Measurements from ENCODE around the gene VAC14.

Gene VAC14

DNA sequence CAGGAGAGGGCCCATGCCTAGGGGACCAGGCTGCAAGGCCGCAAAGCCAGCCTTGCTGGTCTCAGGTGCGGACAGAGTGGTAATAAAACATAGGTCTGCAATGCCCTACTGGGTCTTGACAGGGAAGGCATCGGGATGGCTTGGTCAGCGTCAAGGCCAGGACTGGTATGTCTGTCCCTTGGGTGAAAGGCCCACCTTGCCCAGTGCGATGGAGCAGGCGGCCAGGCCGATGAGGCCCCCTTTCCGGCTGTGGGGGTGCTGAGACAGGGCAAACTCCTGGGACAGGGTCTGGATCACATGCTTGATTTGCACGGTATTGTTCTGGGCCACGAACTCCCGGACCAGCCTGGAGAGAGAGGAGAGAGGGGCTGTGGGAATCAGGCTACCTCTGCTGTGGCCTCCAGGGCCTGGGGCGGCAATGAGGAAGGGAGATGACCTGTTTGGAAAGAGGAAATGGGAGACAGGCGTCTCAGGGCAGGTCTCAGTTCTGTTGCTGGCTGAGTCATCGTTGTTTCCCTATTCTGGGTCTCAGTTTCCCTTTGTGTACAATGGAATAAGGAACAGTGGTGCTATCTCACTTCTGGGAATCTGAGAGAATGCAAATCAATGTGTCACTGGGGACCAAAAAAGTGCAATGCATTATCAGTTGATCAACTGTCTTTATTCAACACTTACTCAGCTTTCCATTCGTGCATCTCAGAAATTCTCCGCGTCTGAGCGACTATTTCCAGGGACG lies 14.8 kb downstream of the VAC14 start:
- no peak for DNase-seq

DNA sequence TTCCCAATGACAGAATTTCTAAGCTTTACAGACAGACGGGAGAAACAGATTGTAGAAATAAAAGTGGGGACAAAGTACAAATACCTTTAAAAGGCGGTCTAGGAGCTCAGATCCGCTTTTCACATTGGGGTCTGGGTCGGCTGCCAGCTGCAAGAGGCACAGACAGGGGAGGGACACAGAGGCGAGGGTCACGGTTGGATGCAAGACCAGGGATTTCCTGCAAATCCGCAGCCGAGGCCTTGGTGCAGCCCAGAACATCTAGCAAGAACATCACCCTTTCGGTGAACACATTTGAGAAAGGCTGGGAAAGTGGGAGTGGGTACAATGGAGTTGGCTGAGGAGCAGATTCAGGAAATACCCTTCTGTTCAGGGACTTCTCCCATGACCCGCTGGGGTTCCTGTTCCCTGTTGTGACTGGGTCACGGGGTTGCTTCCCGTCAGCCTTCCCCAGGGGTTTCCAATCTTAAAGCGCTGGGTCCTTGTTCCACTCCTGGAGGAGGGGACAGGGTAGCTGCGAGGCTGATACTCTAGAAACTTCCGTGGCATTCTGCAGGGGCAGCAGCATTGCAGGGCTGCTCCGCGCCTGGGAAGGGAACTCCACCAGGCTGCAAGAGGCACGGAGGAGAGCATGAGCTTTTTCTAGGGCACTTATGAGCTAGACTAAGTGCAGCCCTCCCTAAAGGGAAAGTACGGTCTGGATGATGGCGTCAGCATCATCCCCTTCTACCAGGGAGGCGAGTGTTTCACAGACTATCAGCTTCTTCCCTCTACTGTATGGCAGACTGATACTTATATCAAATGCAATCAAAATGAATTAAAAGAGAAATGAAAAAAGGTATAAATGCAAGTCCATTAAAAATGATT lies 16.0 kb downstream of the VAC14 start:
- no peak for DNase-seq

GRCh38 chr16:70782237-70782636 lies 18.7 kb downstream of the VAC14 start:
- DNase-seq, result no peak

DNA sequence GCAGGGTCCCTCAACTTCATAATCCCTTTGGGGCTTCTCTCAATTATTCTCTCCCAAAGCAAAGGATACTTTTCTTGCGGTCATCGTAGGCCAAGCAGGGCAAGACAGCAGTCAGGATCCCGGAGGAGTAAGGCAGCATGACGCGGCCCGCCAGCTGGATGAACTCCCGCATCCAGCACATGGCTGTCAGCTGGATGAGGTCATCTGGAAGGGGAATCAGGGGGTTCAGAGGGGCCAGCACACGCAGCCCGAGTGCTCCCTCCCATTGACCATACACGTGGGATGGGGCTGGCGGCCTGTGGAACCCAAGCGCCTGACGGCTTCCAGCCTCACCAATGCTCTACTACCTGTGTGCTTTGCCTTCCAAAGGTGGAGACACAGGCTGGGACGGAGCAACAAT lies 19.2 kb downstream of the VAC14 start:
- no peak for DNase-seq

- DNase-seq, result no peak
Measured at GRCh38 chr16:70780546-70780945, 20.4 kb downstream of the VAC14 start.

GRCh38 chr16:70779361-70779760 lies 21.6 kb downstream of the VAC14 start:
- DNase-seq, result no peak

GRCh38 chr16:70778901-70779309 lies 22.1 kb downstream of the VAC14 start:
- peak; percentile 88 for DNase-seq

- DNase-seq, result peak; percentile 7
Measured at GRCh38 chr16:70777973-70778406, 23.0 kb downstream of the VAC14 start.

DNA sequence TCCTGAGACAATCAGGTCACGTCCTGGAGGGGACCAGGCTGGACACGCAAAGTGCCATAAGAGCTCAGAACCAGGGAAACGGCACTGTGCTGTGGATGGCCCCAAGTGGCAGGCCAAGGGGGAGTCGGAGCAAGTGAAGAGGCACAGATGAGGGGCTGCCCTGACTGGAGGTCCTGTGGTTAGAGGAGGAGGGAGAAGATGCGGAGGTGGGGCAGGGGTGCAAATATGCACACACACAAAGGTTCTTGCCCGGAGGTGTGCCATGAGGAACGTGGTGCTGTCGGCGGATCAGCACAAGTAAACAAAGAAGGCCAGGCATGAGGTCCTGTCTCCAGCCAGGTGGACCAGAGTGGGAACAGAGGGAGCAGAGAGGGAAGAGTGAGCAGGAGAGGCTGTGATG lies 23.5 kb downstream of the VAC14 start:
- DNase-seq, result no peak

DNA sequence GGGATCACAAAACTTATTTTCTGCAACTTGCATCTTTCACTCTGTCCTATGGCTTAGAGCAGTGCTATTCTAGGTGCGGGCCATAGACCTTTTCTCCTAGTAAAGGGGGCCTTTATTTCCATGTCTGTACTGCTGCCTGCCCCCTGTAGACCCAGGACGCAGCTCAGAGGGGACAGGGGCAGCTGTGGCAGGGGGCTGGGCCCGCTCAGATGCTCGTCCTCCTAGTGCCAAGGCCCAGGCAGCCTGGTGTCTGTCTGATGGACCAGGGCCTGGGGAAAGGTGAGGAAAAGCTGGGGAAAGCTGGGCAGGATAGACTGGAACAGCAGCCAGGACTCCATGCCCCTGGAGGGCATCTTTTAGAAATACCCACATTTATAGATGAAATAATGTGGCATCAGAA lies 25.6 kb downstream of the VAC14 start:
- no peak for DNase-seq

GRCh38 chr16:70774261-70774660 lies 26.7 kb downstream of the VAC14 start:
- no peak for DNase-seq

- DNase-seq, result peak; percentile 21
Measured at GRCh38 chr16:70772493-70772892, 28.5 kb downstream of the VAC14 start.

GRCh38 chr16:70770626-70771552 lies 30.1 kb downstream of the VAC14 start:
- peak; percentile 52 for DNase-seq

- DNase-seq, result no peak
Measured at GRCh38 chr16:70770291-70770625, 30.7 kb downstream of the VAC14 start.

DNA sequence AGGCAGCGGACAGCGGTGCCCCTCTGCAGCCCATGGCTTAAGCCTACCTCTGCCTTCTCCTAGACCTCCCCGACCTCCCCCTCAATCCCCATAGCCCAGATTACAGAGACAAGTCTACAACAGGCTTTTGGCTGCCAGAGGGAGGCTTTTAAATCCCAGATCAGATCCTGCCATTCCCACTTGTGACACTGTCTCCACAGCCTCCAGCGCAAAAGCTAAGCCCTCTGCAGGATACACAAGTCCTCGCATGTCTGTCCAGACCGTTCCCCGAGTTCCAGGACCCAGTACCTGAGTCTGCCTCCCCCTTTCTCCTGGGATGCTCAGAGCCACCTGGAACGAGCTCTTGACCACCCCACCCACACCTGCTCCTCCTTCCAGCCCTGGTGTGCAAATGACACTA lies 31.2 kb downstream of the VAC14 start:
- DNase-seq, result no peak

- DNase-seq, result no peak
Measured at GRCh38 chr16:70769131-70769530, 31.8 kb downstream of the VAC14 start.

GRCh38 chr16:70768203-70768580 lies 32.8 kb downstream of the VAC14 start:
- no peak for DNase-seq

DNA sequence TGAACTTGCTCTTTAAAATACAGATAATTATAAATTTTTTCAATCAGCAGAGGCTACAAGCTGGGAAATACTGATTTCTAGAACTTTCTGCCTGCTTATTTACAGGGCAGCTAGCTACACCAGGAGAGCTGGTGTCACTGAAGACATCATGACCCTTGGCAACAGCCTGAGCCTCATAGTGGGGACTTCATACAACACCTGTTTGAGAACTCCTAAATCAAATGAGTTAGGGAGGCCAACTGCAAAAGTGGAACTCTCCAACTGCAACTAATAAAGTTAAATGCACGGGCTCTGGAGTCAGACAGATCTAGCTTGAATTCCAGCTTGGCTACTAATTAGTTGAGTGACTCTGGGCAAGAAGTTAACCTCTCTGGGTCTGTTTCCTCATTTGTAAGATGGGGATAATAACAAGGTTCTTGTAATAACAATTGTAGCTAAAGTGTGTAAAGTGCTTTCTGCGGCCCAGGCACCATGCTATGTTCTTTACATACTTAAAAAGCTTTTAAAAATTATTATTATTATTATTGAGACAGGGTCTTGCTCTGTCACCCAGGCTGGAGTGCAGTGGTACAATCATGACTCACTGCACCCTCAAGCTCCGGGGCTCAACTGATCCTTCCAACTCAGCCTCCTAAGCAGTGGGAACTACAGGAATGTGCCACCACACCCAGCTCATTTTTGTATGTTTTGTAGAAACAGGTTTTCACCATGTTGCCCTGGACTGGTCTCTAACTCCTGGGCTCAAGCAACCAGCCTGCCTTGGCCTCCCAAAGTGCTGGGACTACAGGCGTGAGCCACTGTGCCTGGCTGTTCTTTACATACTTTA lies 33.4 kb downstream of the VAC14 start:
- peak; percentile 26 for DNase-seq

GRCh38 chr16:70766658-70767057 lies 34.3 kb downstream of the VAC14 start:
- DNase-seq, result no peak

DNA sequence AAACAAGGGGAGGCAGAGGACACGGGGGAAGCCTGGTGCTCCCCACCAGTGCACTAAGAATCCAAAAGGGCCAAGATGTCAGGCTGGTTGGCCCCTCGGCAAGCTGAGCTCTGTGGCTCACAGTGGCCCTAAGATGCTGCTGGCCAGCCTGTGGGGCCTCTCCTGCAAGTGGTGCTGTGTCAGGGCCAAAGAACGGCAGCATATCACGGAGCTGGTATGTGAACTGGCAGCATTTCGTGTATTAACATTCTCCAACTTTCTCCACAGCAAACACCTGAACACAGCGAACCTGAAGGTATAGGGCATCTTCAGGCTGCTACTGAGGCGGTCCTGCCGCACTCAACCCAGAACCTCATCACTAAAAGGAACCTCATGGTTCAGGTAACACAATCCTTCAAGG lies 34.8 kb downstream of the VAC14 start:
- no peak for DNase-seq

GRCh38 chr16:70765491-70765890 lies 35.5 kb downstream of the VAC14 start:
- DNase-seq, result no peak

- no peak for DNase-seq
Measured at GRCh38 chr16:70764632-70765031, 36.3 kb downstream of the VAC14 start.

Measured in fibroblast of skin of abdomen (primary cell).